K562 (cell line): ENCODE measurements around the gene IZUMO4. TPM values are rescaled to one million over a fixed set of nuclear protein-coding genes. Genes with fewer than 3 reads are reported as not detected.

Experiments used
- ADNP ChIP-seq: fragments of 200-800 bp; sonication (Bioruptor generic); IDR thresholded peaks from 2 replicates; pipeline ENCODE4 v1.6.1; 2016; ENCODE audit warnings: missing genetic modification characterization, missing compliant biosample characterization
- CBFA2T2 ChIP-seq: fragments of 450-650 bp; conservative IDR thresholded peaks from 2 replicates; pipeline ENCODE4 v1.6.1; 2017; ENCODE audit warnings: mild to moderate bottlenecking
- CBX8 ChIP-seq: fragments of 200-600 bp; sonication (generic); IDR thresholded peaks from 2 replicates; pipeline ENCODE4 v1.6.1; 2012; ENCODE audit warnings: borderline replicate concordance, mixed run types, low read depth, mild to moderate bottlenecking, moderate library complexity, mixed read lengths, low read length, control low read depth, inconsistent platforms; ENCODE audit not compliant: poor library complexity, severe bottlenecking; ENCODE audit errors: extremely low read depth
- CTCF ChIP-seq, 3 experiments: IDR thresholded peaks in 2 of 3; conservative IDR thresholded peaks in 1 of 3; 2 replicates each; pipeline ENCODE4 v1.5.1; 2011 to 2012; ENCODE audit warnings: low read length in 3 of 3, mild to moderate bottlenecking in 3 of 3, control low read depth in 2 of 3, improper control_type of control experiment in 1 of 3, inconsistent platforms in 1 of 3, low read depth in 1 of 3, mixed read lengths in 1 of 3, moderate library complexity in 1 of 3; ENCODE audit not compliant: insufficient read depth in 2 of 3
- DDX20 ChIP-seq: fragments of 450-650 bp; IDR thresholded peaks from 2 replicates; pipeline ENCODE4 v1.6.1; 2016; ENCODE audit warnings: missing genetic modification characterization, low read depth, mild to moderate bottlenecking, missing compliant biosample characterization, moderate library complexity
- EHMT2 ChIP-seq: fragments of 450-650 bp; IDR thresholded peaks from 2 replicates; pipeline ENCODE4 v1.6.1; 2018; ENCODE audit warnings: antibody characterized with exemption
- ETV5 ChIP-seq: sonication (generic); formaldehyde crosslinking; IDR thresholded peaks from 2 replicates; pipeline ENCODE4 v1.4.0; 2020; ENCODE audit warnings: low read depth, mild to moderate bottlenecking, missing genetic modification reagents
- EWSR1 ChIP-seq: fragments of 450-650 bp; IDR thresholded peaks from 2 replicates; pipeline ENCODE4 v1.6.1; 2018; ENCODE audit warnings: borderline replicate concordance, mild to moderate bottlenecking, low read depth, moderate library complexity; ENCODE audit not compliant: partially characterized antibody
- FOXM1 ChIP-seq, 2 experiments: fragments of 450-650 bp in 1 of 2; sonication (generic) in 1 of 2; formaldehyde crosslinking in 1 of 2; IDR thresholded peaks; 2 replicates each; pipeline versions ENCODE4 v1.6.1 to v1.9.0; 2017 to 2022; ENCODE audit warnings: low read depth in 2 of 2, mild to moderate bottlenecking in 2 of 2, missing genetic modification reagents in 1 of 2, moderate library complexity in 1 of 2
- FOXP1 ChIP-seq: sonication (generic); formaldehyde crosslinking; IDR thresholded peaks from 2 replicates; pipeline ENCODE4 v1.8.0; 2022; ENCODE audit warnings: mild to moderate bottlenecking, missing genetic modification reagents
- GATAD2B ChIP-seq: fragments of 450-650 bp; IDR thresholded peaks from 2 replicates; pipeline ENCODE4 v1.6.1; 2017; ENCODE audit warnings: mild to moderate bottlenecking, borderline replicate concordance
- KDM5B ChIP-seq: fragments of 200-600 bp; sonication (generic); IDR thresholded peaks from 2 replicates; pipeline ENCODE4 v1.6.1; 2012; ENCODE audit warnings: low read depth, mild to moderate bottlenecking, moderate library complexity, low read length, control low read depth, inconsistent platforms; ENCODE audit not compliant: insufficient replicate concordance
- PYGO2 ChIP-seq: fragments of 450-650 bp; IDR thresholded peaks from 2 replicates; pipeline ENCODE4 v1.6.1; 2016; ENCODE audit warnings: mild to moderate bottlenecking, missing genetic modification characterization, moderate library complexity, missing compliant biosample characterization
- SRSF3 ChIP-seq: fragments of 200-400 bp; formaldehyde crosslinking; IDR thresholded peaks from 2 replicates; pipeline ENCODE4 v1.6.1; 2016; ENCODE audit warnings: mild to moderate bottlenecking, low read length, moderate library complexity; ENCODE audit not compliant: insufficient read depth
- TCF15 ChIP-seq: fragments of 250-450 bp; sonication (Bioruptor Pico); IDR thresholded peaks from 2 replicates; pipeline ENCODE4 v1.8.0; 2022; ENCODE audit warnings: moderate library complexity, mild to moderate bottlenecking, inconsistent platforms
- TGIF2 ChIP-seq: sonication (generic); formaldehyde crosslinking; IDR thresholded peaks from 2 replicates; pipeline ENCODE4 v1.8.1; 2022; ENCODE audit warnings: mild to moderate bottlenecking, missing genetic modification reagents, moderate library complexity
- TRIM28 ChIP-seq: fragments of 450-650 bp; IDR thresholded peaks from 2 replicates; pipeline ENCODE4 v1.6.1; 2017
- U2AF2 ChIP-seq: fragments of 200-400 bp; formaldehyde crosslinking; optimal IDR thresholded peaks from 2 replicates; pipeline ENCODE3; 2017; ENCODE audit warnings: low read depth, mild to moderate bottlenecking, low read length
- XRCC4 ChIP-seq: IDR thresholded peaks from one replicate; pipeline ENCODE4 v1.6.1; 2011; ENCODE audit not compliant: insufficient read depth, insufficient read length; ENCODE audit errors: extremely low read depth
- ZNF175 ChIP-seq: fragments of 200-800 bp; sonication (Bioruptor generic); IDR thresholded peaks from 2 replicates; pipeline ENCODE4 v1.6.1; 2016; ENCODE audit warnings: low read depth, mild to moderate bottlenecking, missing genetic modification characterization, missing compliant biosample characterization
- ZNF23 ChIP-seq: fragments of 250-450 bp; sonication (Bioruptor Pico); IDR thresholded peaks from 2 replicates; pipeline ENCODE4 v1.4.0; 2020; ENCODE audit warnings: mild to moderate bottlenecking
- ZNF445 ChIP-seq: fragments of 250-450 bp; sonication (Bioruptor Pico); IDR thresholded peaks from 2 replicates; pipeline ENCODE4 v1.4.0; 2020; ENCODE audit warnings: low read depth, mild to moderate bottlenecking, moderate library complexity
- polyA plus RNA-seq, 8 experiments: library from polyadenylated mRNA; depleted of rRNA in 4 of 8; stranded (reverse) in 5 of 8; unstranded in 3 of 8; fragments of >200 nt; fragmentation: Nextera tagmentation in 2 of 8; fragmentation: Illumina TruSeq in 1 of 8; extraction: Ambion mirVana in 2 of 8; extraction: Trizol in 1 of 8; gene quantifications; 2 replicates each; pipeline versions ENCODE4 v1.2.1 to v1.2.3, GENCODE V29; 2011 to 2014; ENCODE audit warnings: inconsistent platforms in 1 of 8, missing spikeins in 1 of 8
- total RNA-seq, 7 experiments: library from RNA; depleted of rRNA in 6 of 7; stranded (reverse); fragments of >200 nt in 6 of 7; fragmentation: Illumina TruSeq in 2 of 7; extraction: Trizol in 2 of 7; gene quantifications; 2 replicates each; pipeline versions ENCODE4 v1.2.1 to v1.2.3, GENCODE V29; 2011 to 2021; ENCODE audit warnings: low replicate concordance in 1 of 7
- TF ChIP-seq, protein P1 (sequence below): sonication (generic); formaldehyde crosslinking; IDR thresholded peaks from 2 replicates; pipeline ENCODE4 v1.9.0; 2022; ENCODE audit warnings: mild to moderate bottlenecking, missing genetic modification reagents

Gene IZUMO4
- total and polyA plus RNA-seq, 9 of the 15 experiments (the other 6 are each of a cell fraction or from before 2014, with no cell fraction given): 0.07 to 3.9 (median 1.2) TPM

GRCh38 chr19:2058570-2059421, 37.9 kb upstream of the IZUMO4 start (continued):
- TF ChIP-seq ETV5 (CRISPR knock-in tag): no peak; the same call in 1 of the 2 replicates
- TF ChIP-seq TGIF2 (CRISPR knock-in tag): no peak
- no peak for TF ChIP-seq EWSR1
- no peak for TF ChIP-seq GATAD2B
- 0 out of 2 replicates have a peak, but pooled peaks have one; percentile 3 for TF ChIP-seq TCF15
- TF ChIP-seq TRIM28: no peak
- TF ChIP-seq FOXP1 (CRISPR knock-in tag): 0 out of 2 replicates have a peak, but pooled peaks have one; percentile 43
- no peak for TF ChIP-seq CTCF (IDR thresholded peaks at IDR 0.05 in 2 of 3, conservative IDR thresholded peaks at IDR 0.05 in 1 of 3; ENCODE audit: insufficient read depth in 2 of 3, low read depth in 1 of 3, low read length in 3 of 3)
- TF ChIP-seq, protein P1, sequence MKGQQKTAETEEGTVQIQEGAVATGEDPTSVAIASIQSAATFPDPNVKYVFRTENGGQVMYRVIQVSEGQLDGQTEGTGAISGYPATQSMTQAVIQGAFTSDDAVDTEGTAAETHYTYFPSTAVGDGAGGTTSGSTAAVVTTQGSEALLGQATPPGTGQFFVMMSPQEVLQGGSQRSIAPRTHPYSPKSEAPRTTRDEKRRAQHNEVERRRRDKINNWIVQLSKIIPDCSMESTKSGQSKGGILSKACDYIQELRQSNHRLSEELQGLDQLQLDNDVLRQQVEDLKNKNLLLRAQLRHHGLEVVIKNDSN (CRISPR knock-in tag): no peak
- peak; percentile 75; the same call in 1 of the 2 replicates for TF ChIP-seq ADNP (tag)
- peak; percentile 44 for TF ChIP-seq DDX20 (tag)
- no peak for TF ChIP-seq CBX8
- TF ChIP-seq ZNF23 (CRISPR knock-in tag): no peak
- TF ChIP-seq ZNF445 (CRISPR knock-in tag): no peak
- no peak for TF ChIP-seq FOXM1 (IDR thresholded peaks at IDR 0.05; ENCODE audit: low read depth)
- TF ChIP-seq FOXM1 (CRISPR knock-in tag; IDR thresholded peaks at IDR 0.05; ENCODE audit: low read depth): no peak
- TF ChIP-seq PYGO2 (tag): peak; percentile 3; the same call in 1 of the 2 replicates
- no peak for TF ChIP-seq EHMT2
- no peak for TF ChIP-seq ZNF175 (CRISPR knock-in tag)
- no peak for TF ChIP-seq XRCC4
- no peak for TF ChIP-seq U2AF2
- TF ChIP-seq KDM5B: no peak
- TF ChIP-seq SRSF3: 0 out of 2 replicates have a peak, but pooled peaks have one; percentile 15
- no peak for TF ChIP-seq CBFA2T2
